ENCODE results near the gene S100Z.

DNA sequence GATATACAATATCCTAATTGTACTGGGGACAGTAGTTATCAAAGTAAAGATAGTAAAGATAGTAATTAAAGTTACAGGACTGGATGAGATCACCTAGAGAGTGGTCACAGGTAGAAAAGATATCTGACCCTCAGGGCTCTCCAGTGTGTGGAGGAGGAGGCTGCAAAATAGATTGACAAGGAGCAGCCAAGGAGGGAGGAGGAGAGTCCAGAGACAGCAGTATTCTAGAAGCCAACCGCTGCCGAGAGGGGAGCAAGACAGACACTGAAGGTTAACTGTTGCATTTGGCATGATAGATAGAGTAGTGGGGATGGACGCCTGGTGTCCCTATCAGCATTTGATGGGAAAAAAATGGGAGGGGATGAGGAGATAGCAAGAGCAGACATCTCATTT is 48.0 kb upstream of the S100Z start:
- TF ChIP-seq EZH2 (IDR thresholded peaks at IDR 0.05): no peak
- TF ChIP-seq POLR2AphosphoS5 (IDR thresholded peaks at IDR 0.05; ENCODE audit: borderline replicate concordance, low read depth, low read length): no peak
- TF ChIP-seq FOXP2 (optimal IDR thresholded peaks at IDR 0.05; ENCODE audit: control extremely low read depth, extremely low read length, insufficient read depth): no peak

Data from SK-N-MC (cell line).